HepG2 (cell line): Measurements from ENCODE around the gene HEPHL1. TPM values are rescaled to one million over a fixed set of nuclear protein-coding genes. Genes with fewer than 3 reads are reported as not detected.

Source experiments
- ATAC-seq: fragments of 200-7000 bp; cut with Tn5 transposase; 3 replicates; pipeline ENCODE4 v1.9.1; 2020; ENCODE audit warnings: mild to moderate bottlenecking, moderate library complexity
- BruUV-seq: library from RNA; stranded (reverse); fragments of 400-500 nt; replicated peaks from 2 replicates; lab custom pipeline; 2021; lab: Mats Ljungman, UMichigan
- CTCF ChIA-PET: fragments of 300-600 bp; formaldehyde crosslinking; extraction: SDS; loops from one replicate; lab custom pipeline; 2021; ENCODE audit warnings: low total read pairs, inconsistent platforms, low intra/inter-chr PET ratio; lab: Yijun Ruan, JAX
- POLR2A ChIA-PET: fragments of 350-600 bp; sonication (Branson Sonifier 250); formaldehyde crosslinking; loops from one replicate; lab custom pipeline; 2020; ENCODE audit warnings: antibody characterized with exemption, inconsistent platforms; lab: Yijun Ruan, JAX
- DNase-seq: peaks from one replicate; pipeline ENCODE4 v3.0.0-alpha.2; 2015; ENCODE audit warnings: low spot score
- FAIRE-seq: peaks from 3 replicates; lab custom pipeline; 2011; peaks lifted over from hg19 to GRCh38; lab: Jason Lieb, UNC
- H2AFZ ChIP-seq: one replicate; pipeline ENCODE4 v1.6.1; 2011; ENCODE audit warnings: low read length, inconsistent platforms
- H3K27ac ChIP-seq: fragments of 300-600 bp; 3 replicates; pipeline ENCODE4 v1.8.0; 2011; ENCODE audit warnings: mixed run types, mild to moderate bottlenecking, mixed read lengths, low read length, inconsistent platforms; ENCODE audit not compliant: insufficient read depth; ENCODE audit errors: extremely low read length
- H3K27me3 ChIP-seq, 2 experiments: fragments of 200-600 bp in 1 of 2; 2 replicates in 1 of 2; 3 replicates in 1 of 2; pipeline versions ENCODE4 v1.6.0 to v1.8.0; 2011; ENCODE audit warnings: low read length in 2 of 2, mild to moderate bottlenecking in 2 of 2, moderate library complexity in 2 of 2, inconsistent platforms in 1 of 2; ENCODE audit not compliant: insufficient read depth in 2 of 2, control insufficient read depth in 1 of 2
- H3K36me3 ChIP-seq, 2 experiments: fragments of 200-600 bp in 1 of 2; replicated peaks in 1 of 2; 2 replicates in 1 of 2; 3 replicates in 1 of 2; pipeline versions ENCODE4 v1.5.1 to v1.8.0; 2011; ENCODE audit warnings: low read length in 2 of 2, inconsistent platforms in 1 of 2; ENCODE audit not compliant: insufficient read depth in 2 of 2, control insufficient read depth in 1 of 2
- H3K4me1 ChIP-seq: 2 replicates; pipeline ENCODE4 v1.5.1; 2012; ENCODE audit warnings: low read length, inconsistent platforms; ENCODE audit not compliant: insufficient read depth
- H3K4me2 ChIP-seq: 2 replicates; pipeline ENCODE4 v1.6.0; 2011; ENCODE audit warnings: low read depth, low read length, inconsistent platforms
- H3K4me3 ChIP-seq, 3 experiments: fragments of 200-600 bp in 1 of 3; sonication (generic), shearing (Covaris generic) in 1 of 3; replicated peaks in 1 of 3; 2 replicates each; pipeline ENCODE4 v1.5.1; 2011 to 2016; ENCODE audit warnings: low read length in 3 of 3, inconsistent platforms in 2 of 3, low read depth in 2 of 3, mild to moderate bottlenecking in 2 of 3, control low read depth in 1 of 3, mixed read lengths in 1 of 3; ENCODE audit not compliant: insufficient read depth in 1 of 3
- H3K79me2 ChIP-seq: one replicate; pipeline ENCODE4 v1.6.1; 2011; ENCODE audit warnings: low read length, inconsistent platforms; ENCODE audit not compliant: insufficient read depth
- H3K9ac ChIP-seq: 2 replicates; pipeline ENCODE4 v1.6.0; 2011; ENCODE audit warnings: mild to moderate bottlenecking, low read depth, low read length, inconsistent platforms; ENCODE audit not compliant: insufficient read depth
- H3K9me3 ChIP-seq: 2 replicates; pipeline ENCODE4 v1.5.1; 2012; ENCODE audit warnings: mild to moderate bottlenecking, low read length
- H4K20me1 ChIP-seq: 2 replicates; pipeline ENCODE4 v1.6.0; 2011; ENCODE audit warnings: inconsistent platforms, mild to moderate bottlenecking, low read length, moderate library complexity; ENCODE audit not compliant: insufficient read depth
- BCL6 ChIP-seq: IDR thresholded peaks from 2 replicates; pipeline ENCODE4 v1.6.1; 2016; ENCODE audit warnings: missing genetic modification reagents, missing compliant biosample characterization
- MAX ChIP-seq: IDR thresholded peaks from 2 replicates; pipeline ENCODE4 v1.6.1; 2012; ENCODE audit warnings: inconsistent platforms
- TEF ChIP-seq: sonication (generic); formaldehyde crosslinking; IDR thresholded peaks from 2 replicates; pipeline ENCODE4 v1.5.0; 2020; ENCODE audit warnings: missing genetic modification reagents
- TOPORS ChIP-seq: sonication (generic); formaldehyde crosslinking; IDR thresholded peaks from 2 replicates; pipeline ENCODE4 v1.8.0; 2023; ENCODE audit warnings: mild to moderate bottlenecking, missing genetic modification reagents
- ZBTB49 ChIP-seq: sonication (generic); formaldehyde crosslinking; IDR thresholded peaks from 2 replicates; pipeline ENCODE4 v1.4.0; 2020; ENCODE audit warnings: missing genetic modification reagents, borderline replicate concordance
- ZNF326 ChIP-seq: sonication (generic); formaldehyde crosslinking; IDR thresholded peaks from 2 replicates; pipeline ENCODE4 v1.4.0; 2020; ENCODE audit warnings: missing genetic modification reagents, borderline replicate concordance
- ZNF839 ChIP-seq: sonication (generic); formaldehyde crosslinking; IDR thresholded peaks from 2 replicates; pipeline ENCODE4 v1.4.0; 2020; ENCODE audit warnings: missing genetic modification reagents, mild to moderate bottlenecking, borderline replicate concordance
- WGBS: methylation state at CpG from one replicate; pipeline ENCODE4 v1.1.6; 2017; ENCODE audit warnings: low lambda C conversion rate; 5-methylcytosine and 5-hydroxymethylcytosine counted together
- in situ Hi-C: cut with HindIII; loops from 2 replicates; pipeline ENCODE4 v1.10.0; 2017; ENCODE audit warnings: low pct_unique_long_range_greater_than_20kb; ENCODE audit not compliant: extremely low pct_ligation_motif_present
- intact Hi-C: fragments of 100-400 bp; cut with micrococcal nuclease; formaldehyde crosslinking; loops from one replicate; pipeline ENCODE4 v1.10.0; 2022; ENCODE audit not compliant: unreplicated experiment
- polyA plus RNA-seq, 8 experiments: library from polyadenylated mRNA; depleted of rRNA in 3 of 8; stranded (reverse) in 7 of 8; unstranded in 1 of 8; fragments of >200 nt; fragmentation: Illumina TruSeq in 4 of 8; extraction: Trizol in 4 of 8; gene quantifications; 2 replicates each; pipeline versions ENCODE4 v1.2.1 to v1.2.3, GENCODE V29; 2011 to 2016; ENCODE audit warnings: low read depth in 4 of 8, missing spikeins in 1 of 8, mixed read lengths in 1 of 8; ENCODE audit not compliant: insufficient read depth in 1 of 8
- total RNA-seq, 5 experiments: library from RNA; depleted of rRNA; stranded (reverse); fragments of >200 nt; fragmentation: Illumina TruSeq; extraction: Trizol; gene quantifications; 2 replicates each; pipeline ENCODE4 v1.2.3, GENCODE V29; 2016; ENCODE audit warnings: low read depth in 1 of 5
- TF ChIP-seq, protein P1 (sequence below): sonication (generic); formaldehyde crosslinking; IDR thresholded peaks from 2 replicates; pipeline ENCODE4 v1.8.1; 2023; ENCODE audit warnings: mild to moderate bottlenecking, missing genetic modification reagents
- TF ChIP-seq, protein P2 (sequence below): sonication (generic); formaldehyde crosslinking; IDR thresholded peaks from 2 replicates; pipeline ENCODE4 v1.4.0; 2020; ENCODE audit warnings: missing genetic modification reagents

The HEPHL1 gene
- total and polyA plus RNA-seq, 2 of the 13 experiments (the other 11 are each of a cell fraction or from before 2014, with no cell fraction given) = 0.04 to 0.05 TPM

DNA sequence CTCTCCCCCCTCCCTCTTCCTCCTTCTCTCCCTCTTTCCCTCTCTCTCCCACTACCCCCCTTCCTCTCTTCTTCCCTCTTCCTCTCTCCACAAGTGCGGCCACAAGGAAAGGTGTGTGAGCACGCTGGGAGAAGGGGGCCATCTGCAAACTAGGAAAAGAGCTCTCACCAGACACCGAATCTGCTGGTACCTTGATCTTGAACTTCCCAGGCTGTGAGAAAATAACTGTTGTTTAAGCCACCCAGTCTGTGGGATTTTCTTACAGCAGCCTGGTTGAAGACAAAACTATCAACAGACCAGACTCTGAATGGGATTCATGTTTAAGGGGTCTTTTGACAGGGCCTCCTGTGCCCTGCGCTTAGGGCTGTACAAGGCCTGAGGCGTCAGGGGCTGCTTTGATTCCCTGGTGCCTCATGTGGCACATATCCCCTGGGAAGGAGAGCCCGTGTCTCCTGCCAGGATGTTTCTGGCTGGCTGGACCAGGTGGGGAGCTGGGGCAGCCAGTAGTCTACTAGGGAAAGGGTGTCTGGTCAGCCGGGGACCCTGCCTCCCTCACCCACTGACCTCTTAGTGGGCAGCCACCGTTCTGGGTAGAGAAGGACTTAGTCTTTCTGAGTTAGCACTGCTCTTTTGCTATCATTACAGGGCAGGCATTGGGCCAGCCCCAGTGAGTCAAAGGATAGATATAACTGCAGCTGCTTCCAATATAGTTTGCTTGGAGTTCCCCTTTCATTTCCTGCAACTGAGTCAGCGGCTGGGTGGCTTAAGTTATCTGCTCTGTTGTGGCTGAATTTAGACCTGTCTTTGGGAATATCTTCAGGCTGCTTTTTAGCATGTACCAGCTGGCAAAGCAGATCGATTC lies 113.7 kb downstream of the HEPHL1 start:
- H3K9ac ChIP-seq = no peak overlapping the region
- TF ChIP-seq TOPORS (CRISPR knock-in tag) = no peak
- TF ChIP-seq, all 625 proteins: peak for 0
- POLR2A ChIA-PET = no interaction called here
- H2AFZ ChIP-seq = no peak overlapping the region
- intact Hi-C loops (no loop called here), in situ Hi-C loops (no loop called here)
- FAIRE-seq (no peak), ATAC-seq (no peak), DNase-seq (no peak)
- no peak overlapping the region for H3K4me3 ChIP-seq
- H3K9me3 ChIP-seq = no peaks in the 10 kb centered on the region
- H3K79me2 ChIP-seq = peaks cover 62% of the 10 kb centered on the region
- BruUV-seq = no TSS peak
- H3K4me2 ChIP-seq = no peak overlapping the region
- CTCF ChIA-PET = no interaction called here
- peaks cover 26% of the 10 kb centered on the region for H3K4me1 ChIP-seq
- WGBS = 96% methylated on average over 8 of the region's 10 CpGs
- no peaks in the 10 kb centered on the region for H3K27me3 ChIP-seq
- peaks cover 10% of the 10 kb centered on the region; the same call in 1 of the 2 replicates for H4K20me1 ChIP-seq
- H3K27ac ChIP-seq = no peak overlapping the region
- no peaks in the 10 kb centered on the region for H3K36me3 ChIP-seq

- intact Hi-C loops (no loop called here), in situ Hi-C loops (no loop called here)
- Histone ChIP-seq H2AFZ (no peak overlapping the region), H3K4me2 (no peak overlapping the region), H3K4me1 (peaks cover 35% of the 10 kb centered on the region), H3K27ac (no peak overlapping the region), H3K9me3 (no peaks in the 10 kb centered on the region), H3K9ac (no peak overlapping the region), H3K27me3 (no peaks in the 10 kb centered on the region), H3K79me2 (peaks cover 48% of the 10 kb centered on the region), H4K20me1 (peaks cover 3% of the 10 kb centered on the region; the same call in 1 of the 2 replicates), H3K4me3 (no peak overlapping the region), H3K36me3 (no peaks in the 10 kb centered on the region)
- no peak for FAIRE-seq
- no TSS peak for BruUV-seq
- POLR2A ChIA-PET = interaction anchor here (1.7 kb wide), 1 partner anchor 10 kb away, joined by 5 read pairs; the partner anchor contains the start of gene PANX1
- WGBS = 100% methylated on average over 2 of the region's 4 CpGs
- CTCF ChIA-PET = no interaction called here
- ATAC-seq = no peak
- no peak for DNase-seq
- TF ChIP-seq, protein P1, sequence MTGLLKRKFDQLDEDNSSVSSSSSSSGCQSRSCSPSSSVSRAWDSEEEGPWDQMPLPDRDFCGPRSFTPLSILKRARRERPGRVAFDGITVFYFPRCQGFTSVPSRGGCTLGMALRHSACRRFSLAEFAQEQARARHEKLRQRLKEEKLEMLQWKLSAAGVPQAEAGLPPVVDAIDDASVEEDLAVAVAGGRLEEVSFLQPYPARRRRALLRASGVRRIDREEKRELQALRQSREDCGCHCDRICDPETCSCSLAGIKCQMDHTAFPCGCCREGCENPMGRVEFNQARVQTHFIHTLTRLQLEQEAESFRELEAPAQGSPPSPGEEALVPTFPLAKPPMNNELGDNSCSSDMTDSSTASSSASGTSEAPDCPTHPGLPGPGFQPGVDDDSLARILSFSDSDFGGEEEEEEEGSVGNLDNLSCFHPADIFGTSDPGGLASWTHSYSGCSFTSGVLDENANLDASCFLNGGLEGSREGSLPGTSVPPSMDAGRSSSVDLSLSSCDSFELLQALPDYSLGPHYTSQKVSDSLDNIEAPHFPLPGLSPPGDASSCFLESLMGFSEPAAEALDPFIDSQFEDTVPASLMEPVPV = no peak
- no peak for TF ChIP-seq ZBTB49
- TF ChIP-seq TEF (CRISPR knock-in tag) = no peak
- no peak for TF ChIP-seq ZNF839 (CRISPR knock-in tag)
- TF ChIP-seq ZNF326 (CRISPR knock-in tag) = no peak
- TF ChIP-seq, protein P2, sequence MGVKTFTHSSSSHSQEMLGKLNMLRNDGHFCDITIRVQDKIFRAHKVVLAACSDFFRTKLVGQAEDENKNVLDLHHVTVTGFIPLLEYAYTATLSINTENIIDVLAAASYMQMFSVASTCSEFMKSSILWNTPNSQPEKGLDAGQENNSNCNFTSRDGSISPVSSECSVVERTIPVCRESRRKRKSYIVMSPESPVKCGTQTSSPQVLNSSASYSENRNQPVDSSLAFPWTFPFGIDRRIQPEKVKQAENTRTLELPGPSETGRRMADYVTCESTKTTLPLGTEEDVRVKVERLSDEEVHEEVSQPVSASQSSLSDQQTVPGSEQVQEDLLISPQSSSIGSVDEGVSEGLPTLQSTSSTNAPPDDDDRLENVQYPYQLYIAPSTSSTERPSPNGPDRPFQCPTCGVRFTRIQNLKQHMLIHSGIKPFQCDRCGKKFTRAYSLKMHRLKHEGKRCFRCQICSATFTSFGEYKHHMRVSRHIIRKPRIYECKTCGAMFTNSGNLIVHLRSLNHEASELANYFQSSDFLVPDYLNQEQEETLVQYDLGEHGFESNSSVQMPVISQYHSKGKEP = no peak
- TF ChIP-seq MAX = no peak
- TF ChIP-seq BCL6 = no peak
Measured at GRCh38 chr11:94139416-94139815, 118.3 kb downstream of the HEPHL1 start.
